ENCODE measurements around the gene METTL16. TPM values are rescaled to one million over a fixed set of nuclear protein-coding genes. Genes with fewer than 3 reads are reported as not detected.
A peak's percentile ranks its signal among the peaks of the same experiment; 100 is the strongest.

The METTL16 gene
- total and polyA plus RNA-seq, 2 experiments from 2014 or later: 19.3 to 23.9 TPM

DNA sequence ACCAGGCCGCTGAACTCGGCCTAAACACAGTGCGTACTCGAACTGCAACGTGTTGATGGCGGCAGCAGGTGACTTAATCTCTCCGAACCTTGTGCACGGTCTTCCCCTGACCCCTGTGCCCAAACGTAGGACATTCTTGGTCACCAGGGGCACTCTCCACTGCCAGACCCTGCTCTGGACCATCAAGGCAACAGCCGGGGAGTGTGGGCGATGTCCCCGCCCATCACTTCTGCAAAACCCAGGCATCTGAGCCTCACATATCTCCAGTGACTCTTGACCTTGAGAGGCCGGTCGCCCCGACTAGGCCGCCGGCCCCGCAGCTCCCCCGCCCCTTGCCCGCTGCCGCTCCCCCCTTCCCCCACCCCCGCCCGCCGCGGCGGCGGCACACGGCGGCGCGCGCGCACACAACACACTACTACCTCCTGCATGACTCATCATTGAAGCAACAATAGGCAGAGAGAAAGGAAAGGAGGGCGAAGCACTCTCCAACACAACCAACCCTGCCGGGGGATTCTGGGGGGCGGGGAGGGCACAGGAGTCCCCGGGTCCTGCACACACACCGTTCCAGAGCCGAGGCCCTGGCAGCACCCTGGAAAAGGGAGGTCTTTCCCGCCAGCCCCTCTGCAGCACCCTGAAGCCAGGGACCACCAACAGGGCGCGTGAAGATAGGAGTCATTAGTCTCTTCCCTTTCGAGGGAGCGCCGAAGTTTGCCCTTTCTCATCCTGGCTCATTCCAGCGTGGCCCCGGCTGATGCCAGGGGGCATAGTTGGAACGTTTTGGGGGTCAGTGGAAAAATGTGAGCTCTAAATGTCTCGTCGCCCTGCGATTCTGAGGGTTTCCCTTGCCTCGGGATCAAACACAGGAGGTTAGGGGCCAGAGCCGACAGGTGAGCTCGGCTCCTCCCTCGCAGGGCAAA is 112.8 kb downstream of the METTL16 start:
- peaks cover 48% of the 10 kb centered on the region for H3K4me1 ChIP-seq (ENCODE audit: low read depth)
- TF ChIP-seq, protein P1, sequence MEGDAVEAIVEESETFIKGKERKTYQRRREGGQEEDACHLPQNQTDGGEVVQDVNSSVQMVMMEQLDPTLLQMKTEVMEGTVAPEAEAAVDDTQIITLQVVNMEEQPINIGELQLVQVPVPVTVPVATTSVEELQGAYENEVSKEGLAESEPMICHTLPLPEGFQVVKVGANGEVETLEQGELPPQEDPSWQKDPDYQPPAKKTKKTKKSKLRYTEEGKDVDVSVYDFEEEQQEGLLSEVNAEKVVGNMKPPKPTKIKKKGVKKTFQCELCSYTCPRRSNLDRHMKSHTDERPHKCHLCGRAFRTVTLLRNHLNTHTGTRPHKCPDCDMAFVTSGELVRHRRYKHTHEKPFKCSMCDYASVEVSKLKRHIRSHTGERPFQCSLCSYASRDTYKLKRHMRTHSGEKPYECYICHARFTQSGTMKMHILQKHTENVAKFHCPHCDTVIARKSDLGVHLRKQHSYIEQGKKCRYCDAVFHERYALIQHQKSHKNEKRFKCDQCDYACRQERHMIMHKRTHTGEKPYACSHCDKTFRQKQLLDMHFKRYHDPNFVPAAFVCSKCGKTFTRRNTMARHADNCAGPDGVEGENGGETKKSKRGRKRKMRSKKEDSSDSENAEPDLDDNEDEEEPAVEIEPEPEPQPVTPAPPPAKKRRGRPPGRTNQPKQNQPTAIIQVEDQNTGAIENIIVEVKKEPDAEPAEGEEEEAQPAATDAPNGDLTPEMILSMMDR (IDR thresholded peaks at IDR 0.05; ENCODE audit: low read depth, low read length): no peak
- peak; percentile 81 for DNase-seq (ENCODE audit: low read depth in 1 of 2, low spot score in 1 of 2)

DNA sequence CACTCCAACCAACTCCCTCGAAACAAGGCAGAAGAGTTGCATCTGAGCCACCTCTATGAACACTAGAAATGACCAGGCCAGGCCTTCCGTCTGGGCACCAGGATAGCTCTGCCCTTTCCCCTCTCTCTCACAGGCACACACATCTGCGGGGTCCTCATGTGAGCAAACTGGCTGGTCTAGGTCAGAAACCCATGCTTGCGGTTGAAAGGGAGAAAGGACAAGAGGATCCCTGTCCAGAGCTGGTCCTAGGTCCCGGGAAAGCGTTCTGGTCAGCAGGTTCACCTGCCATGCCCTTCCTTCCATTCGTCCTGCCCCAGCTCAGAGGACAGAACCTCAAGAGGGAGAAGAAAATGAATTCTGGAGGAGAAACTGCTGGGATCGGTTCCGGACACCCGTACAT is 113.5 kb downstream of the METTL16 start:
- no peaks in the 10 kb centered on the region for H3K36me3 ChIP-seq
- H3K9me3 ChIP-seq (ENCODE audit: low read depth): no peaks in the 10 kb centered on the region
- TF ChIP-seq, protein P1 (IDR thresholded peaks at IDR 0.05; ENCODE audit: low read depth, low read length): no peak
- H3K4me1 ChIP-seq (ENCODE audit: low read depth): peaks cover 48% of the 10 kb centered on the region
- peak overlapping the region; percentile 98 for H3K27ac ChIP-seq
- DNase-seq (ENCODE audit: low read depth in 1 of 2, low spot score in 1 of 2): no peak
- H3K27me3 ChIP-seq: no peaks in the 10 kb centered on the region
- H3K4me3 ChIP-seq: peak overlapping the region; percentile 83

More for the DNA sequence above, 112.8 kb downstream of the METTL16 start:
- Histone ChIP-seq H3K27me3 (no peaks in the 10 kb centered on the region), H3K27ac (peak overlapping the region; percentile 98), H3K9me3 (ENCODE audit: low read depth) (no peaks in the 10 kb centered on the region), H3K4me3 (peak overlapping the region; percentile 83), H3K36me3 (no peaks in the 10 kb centered on the region)

DNA sequence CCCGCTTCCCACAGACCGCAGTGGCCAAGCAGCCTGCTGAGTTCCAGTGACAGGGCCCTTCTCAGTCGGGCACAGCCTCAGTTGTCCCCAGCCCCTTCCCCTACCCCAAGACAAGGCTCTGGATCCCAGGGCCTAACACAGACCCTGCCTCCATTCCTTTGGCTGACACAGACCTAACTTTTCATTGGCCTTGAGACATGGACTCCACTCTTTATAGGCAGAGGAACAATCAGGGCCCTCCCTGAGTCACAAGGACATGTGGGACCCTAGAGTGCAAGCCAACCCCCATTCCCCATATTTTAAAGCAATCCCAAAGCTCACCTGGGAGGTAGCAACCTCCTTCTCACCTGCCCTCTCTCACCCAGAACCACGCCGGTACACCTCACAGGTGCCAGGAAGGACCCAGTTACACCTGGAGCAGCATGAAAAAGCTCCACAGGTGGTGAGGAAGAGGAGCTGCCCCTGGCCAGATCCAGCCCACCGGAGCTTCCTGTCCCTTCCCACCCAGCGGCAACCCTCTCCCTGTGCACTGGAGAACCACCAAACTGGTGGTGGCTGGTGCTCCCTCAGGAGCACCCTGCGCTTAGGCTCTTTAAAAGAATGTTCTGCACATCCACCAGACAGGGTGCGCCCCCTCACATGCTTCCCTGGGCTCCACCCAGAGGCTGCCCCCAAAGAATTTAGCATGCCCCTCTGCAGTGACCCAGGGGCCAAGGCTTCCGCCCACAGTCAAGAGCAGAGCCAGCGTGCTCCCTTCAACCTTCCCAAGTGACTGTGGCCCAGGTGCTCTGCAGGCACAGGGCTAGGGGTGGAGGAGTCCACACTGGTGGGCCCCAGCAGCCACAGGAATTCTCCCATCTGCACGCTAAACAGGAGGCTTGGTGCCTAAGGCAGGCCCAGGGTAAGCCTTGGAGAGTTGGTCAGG is 114.2 kb downstream of the METTL16 start:
- Histone ChIP-seq H3K27ac (peak overlapping the region; percentile 98), H3K36me3 (no peaks in the 10 kb centered on the region), H3K4me1 (ENCODE audit: low read depth) (peaks cover 45% of the 10 kb centered on the region), H3K4me3 (no peak overlapping the region), H3K27me3 (no peaks in the 10 kb centered on the region), H3K9me3 (ENCODE audit: low read depth) (no peaks in the 10 kb centered on the region)
- no peak for DNase-seq (ENCODE audit: low read depth in 1 of 2, low spot score in 1 of 2)
- TF ChIP-seq, protein P1 (IDR thresholded peaks at IDR 0.05; ENCODE audit: low read depth, low read length): no peak

DNA sequence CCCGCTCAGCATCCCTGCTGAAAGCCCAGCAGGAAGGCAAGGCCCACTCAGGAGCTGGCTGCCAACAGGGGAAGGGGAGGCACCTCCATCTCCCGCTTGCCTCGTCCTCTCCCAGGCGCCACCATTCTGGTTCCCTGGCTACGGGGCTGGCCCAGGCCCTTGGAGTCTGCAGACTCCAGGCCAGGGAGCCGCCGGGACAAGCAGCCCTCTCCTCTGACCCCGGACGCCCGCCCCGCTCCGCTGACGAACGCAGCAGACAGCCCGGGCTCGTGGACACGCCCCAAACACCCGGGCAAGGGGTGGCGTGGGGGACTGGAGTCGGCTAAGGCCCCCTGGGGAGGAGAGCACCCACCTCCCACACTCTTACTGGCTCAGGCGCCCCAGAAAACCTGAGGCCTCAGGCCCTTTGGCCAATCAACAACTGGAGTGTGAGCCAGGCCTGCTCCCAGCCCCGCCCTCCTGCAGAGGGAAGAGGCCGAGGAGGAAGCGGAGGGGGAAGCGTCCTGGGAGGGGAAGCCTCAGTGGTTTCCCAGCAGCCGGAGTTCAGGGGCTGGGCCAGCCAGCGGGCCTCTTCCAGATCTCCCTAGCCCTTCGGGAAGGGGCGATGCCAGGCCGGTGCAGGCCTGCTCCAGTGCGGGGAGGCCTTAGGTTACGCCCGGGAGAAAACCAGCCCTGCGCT is 115.0 kb downstream of the METTL16 start:
- H3K4me3 ChIP-seq: peak overlapping the region; percentile 17
- peak overlapping the region; percentile 98 for H3K27ac ChIP-seq
- TF ChIP-seq, protein P1 (IDR thresholded peaks at IDR 0.05; ENCODE audit: low read depth, low read length): no peak
- no peaks in the 10 kb centered on the region for H3K9me3 ChIP-seq (ENCODE audit: low read depth)
- no peaks in the 10 kb centered on the region for H3K27me3 ChIP-seq
- no peaks in the 10 kb centered on the region for H3K36me3 ChIP-seq
- DNase-seq (ENCODE audit: low read depth in 1 of 2, low spot score in 1 of 2): peak; percentile 98 to 99
- peaks cover 50% of the 10 kb centered on the region for H3K4me1 ChIP-seq (ENCODE audit: low read depth)

DNA sequence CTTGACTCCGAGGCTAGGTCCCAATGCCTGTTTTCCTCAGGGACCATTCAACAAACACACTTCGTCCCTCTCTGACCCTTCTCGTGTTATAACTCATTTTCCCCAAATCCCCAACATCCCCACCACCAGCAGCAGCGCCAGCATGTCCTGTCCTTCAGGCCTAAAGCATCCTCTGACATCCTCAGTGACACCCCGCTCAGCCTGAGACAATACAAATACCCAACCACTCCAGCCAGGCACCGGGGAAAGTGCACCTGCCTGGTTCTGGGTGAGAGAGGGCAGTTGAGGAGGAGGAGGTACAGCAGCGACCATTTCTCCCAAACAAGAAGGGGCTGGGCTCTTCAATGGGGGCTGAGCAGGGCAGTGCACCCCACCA is 115.5 kb downstream of the METTL16 start:
- peak overlapping the region; percentile 98 for H3K27ac ChIP-seq

More for the DNA sequence above, 115.5 kb downstream of the METTL16 start:
- no peak for DNase-seq (ENCODE audit: low read depth in 1 of 2, low spot score in 1 of 2)
- H3K4me3 ChIP-seq: peak overlapping the region; percentile 17
- H3K27me3 ChIP-seq: no peaks in the 10 kb centered on the region
- no peaks in the 10 kb centered on the region for H3K36me3 ChIP-seq
- no peaks in the 10 kb centered on the region for H3K9me3 ChIP-seq (ENCODE audit: low read depth)
- peaks cover 50% of the 10 kb centered on the region for H3K4me1 ChIP-seq (ENCODE audit: low read depth)
- TF ChIP-seq, protein P1 (IDR thresholded peaks at IDR 0.05; ENCODE audit: low read depth, low read length): no peak
